Thyroid gland (tissue), 4 donors: Measurements from ENCODE around the gene SLC10A6.

Experiments
- CTCF ChIP-seq, 6 experiments: fragments of 200-600 bp in 3 of 6; fragments of 450-650 bp in 3 of 6; sonication (generic) in 3 of 6; IDR thresholded peaks; one replicate each; pipeline ENCODE4 v1.5.1; 2016 to 2019; ENCODE audit warnings: antibody characterized with exemption in 6 of 6, mild to moderate bottlenecking in 2 of 6, inconsistent platforms in 1 of 6, moderate library complexity in 1 of 6
- POLR2A ChIP-seq, 2 donors: fragments of 450-650 bp; IDR thresholded peaks; one replicate each; pipeline ENCODE4 v1.6.1; 2017; ENCODE audit warnings: antibody characterized with exemption in 2 of 2, mild to moderate bottlenecking in 2 of 2, moderate library complexity in 1 of 2

GRCh38 chr4:86775061-86775460 is 74.1 kb downstream of the SLC10A6 start:
- TF ChIP-seq CTCF (IDR thresholded peaks at IDR 0.05) (no peak), POLR2A (IDR thresholded peaks at IDR 0.05) (no peak)
